IPS DF 6.9 (cell line): ENCODE results near the gene INPP5A.

Source experiments
- DNase-seq: peaks from one replicate; pipeline ENCODE4 v3.0.0-alpha.2; 2013; ENCODE audit warnings: low read depth, low spot score
- H3K27ac ChIP-seq: one replicate; pipeline ENCODE4 v1.5.1; 2013; ENCODE audit warnings: low read length, control low read depth
- H3K27me3 ChIP-seq: 2 replicates; pipeline ENCODE4 v1.6.1; 2013; ENCODE audit warnings: mild to moderate bottlenecking, low read length; ENCODE audit not compliant: control insufficient read depth, insufficient read depth
- H3K36me3 ChIP-seq: 2 replicates; pipeline ENCODE4 v1.6.1; 2013; ENCODE audit warnings: low read length; ENCODE audit not compliant: control insufficient read depth, insufficient read depth
- H3K4me1 ChIP-seq: 2 replicates; pipeline ENCODE4 v1.6.1; 2013; ENCODE audit warnings: low read length; ENCODE audit not compliant: control insufficient read depth, insufficient read depth
- H3K4me3 ChIP-seq: 2 replicates; pipeline ENCODE4 v1.5.1; 2013; ENCODE audit warnings: mild to moderate bottlenecking, low read length
- H3K9me3 ChIP-seq: 2 replicates; pipeline ENCODE4 v1.6.1; 2013; ENCODE audit warnings: low read length, inconsistent platforms; ENCODE audit not compliant: control insufficient read depth, insufficient read depth
- WGBS: extraction: QIAGEN DNeasy Blood & Tissue Kit; methylation state at CpG from one replicate; pipeline ENCODE4 v1.1.7; 2013; ENCODE audit warnings: mixed read lengths, missing lambda C conversion rate; ENCODE audit not compliant: insufficient read length, insufficient coverage; 5-methylcytosine and 5-hydroxymethylcytosine counted together

The INPP5A gene

DNA sequence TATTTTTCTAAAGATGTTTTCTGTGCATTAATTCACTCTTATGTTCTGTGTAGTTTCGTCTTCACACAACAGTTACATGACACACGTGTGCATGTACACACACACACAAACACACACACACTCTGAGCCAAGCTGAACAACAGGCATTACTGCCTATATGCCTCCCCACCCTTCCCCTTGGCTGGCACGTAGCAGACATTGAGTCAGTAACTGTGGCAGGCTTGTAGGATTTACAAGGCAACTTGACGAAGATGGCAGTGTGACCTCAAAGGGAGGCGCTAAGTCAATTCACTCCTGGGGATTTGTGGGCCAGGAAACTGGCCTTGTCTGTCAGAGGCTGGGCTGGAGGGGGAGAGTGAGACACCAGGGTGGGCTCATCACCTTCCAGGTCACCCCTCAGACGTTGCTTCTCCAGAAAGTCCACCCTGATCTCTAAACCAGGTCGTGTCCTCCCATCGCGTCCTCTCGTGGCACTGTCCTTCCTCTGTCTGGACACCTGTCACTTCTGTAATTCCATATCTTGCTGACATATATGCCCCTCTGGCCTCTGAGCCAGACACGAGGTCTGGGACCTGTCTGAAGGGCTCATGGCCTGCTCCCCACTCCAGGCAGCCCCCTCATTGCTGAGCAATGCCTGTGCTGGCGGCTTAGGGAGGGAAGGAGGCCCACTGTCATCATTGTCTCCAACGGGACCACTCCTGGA is 41.1 kb upstream of the INPP5A start:
- no peaks in the 10 kb centered on the region for H3K27me3 ChIP-seq
- no CpG with 5 or more reads among the region's 13 CpGs for WGBS
- no peaks in the 10 kb centered on the region for H3K9me3 ChIP-seq
- H3K27ac ChIP-seq = no peak overlapping the region
- no peaks in the 10 kb centered on the region for H3K4me1 ChIP-seq
- no peak for DNase-seq
- no peaks in the 10 kb centered on the region for H3K36me3 ChIP-seq
- H3K4me3 ChIP-seq = no peak overlapping the region

DNA sequence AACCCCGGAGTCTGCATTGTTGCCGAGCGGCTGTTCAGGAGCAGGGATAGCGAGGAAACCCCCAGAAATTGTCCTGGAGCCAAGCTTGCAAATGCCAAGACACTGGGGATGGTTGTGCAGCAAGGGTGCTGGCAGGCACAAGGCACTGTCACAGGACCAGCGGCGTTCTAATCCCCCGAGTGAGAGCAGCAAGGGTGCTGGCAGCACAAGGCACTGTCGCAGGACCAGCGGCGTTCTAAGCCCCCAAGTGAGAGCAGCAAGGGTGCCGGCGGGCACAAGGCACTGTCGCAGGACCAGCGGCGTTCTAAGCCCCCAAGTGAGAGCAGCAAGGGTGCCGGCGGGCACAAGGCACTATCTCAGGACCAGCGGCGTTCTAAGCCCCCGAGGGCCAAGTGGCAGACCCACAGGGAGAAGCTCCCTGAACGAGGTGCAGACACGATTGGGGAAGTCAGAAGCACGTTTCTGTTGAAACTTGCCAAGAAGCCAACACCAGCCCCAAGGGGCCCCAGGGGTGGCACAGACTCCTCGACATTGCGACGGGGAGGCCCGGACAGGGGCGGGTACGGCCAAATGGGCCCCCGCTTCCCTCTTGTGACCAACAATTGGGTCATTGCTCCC is 40.4 kb upstream of the INPP5A start:
- no peaks in the 10 kb centered on the region for H3K4me1 ChIP-seq
- no peaks in the 10 kb centered on the region for H3K27me3 ChIP-seq
- WGBS = no CpG with 5 or more reads among the region's 30 CpGs
- no peak overlapping the region for H3K4me3 ChIP-seq
- H3K36me3 ChIP-seq = no peaks in the 10 kb centered on the region
- H3K9me3 ChIP-seq = no peaks in the 10 kb centered on the region
- DNase-seq = no peak
- no peak overlapping the region for H3K27ac ChIP-seq

GRCh38 chr10:132497861-132498561 is 39.6 kb upstream of the INPP5A start:
- Histone ChIP-seq H3K4me3 (no peak overlapping the region), H3K27ac (no peak overlapping the region), H3K36me3 (no peaks in the 10 kb centered on the region), H3K9me3 (no peaks in the 10 kb centered on the region), H3K27me3 (no peaks in the 10 kb centered on the region), H3K4me1 (no peaks in the 10 kb centered on the region)
- no CpG with 5 or more reads among the region's 17 CpGs for WGBS
- DNase-seq = no peak

- Histone ChIP-seq H3K4me1 (no peaks in the 10 kb centered on the region), H3K4me3 (no peak overlapping the region), H3K27me3 (no peaks in the 10 kb centered on the region), H3K27ac (no peak overlapping the region), H3K9me3 (no peaks in the 10 kb centered on the region), H3K36me3 (no peaks in the 10 kb centered on the region)
- WGBS = no CpG with 5 or more reads among the region's 15 CpGs
- no peak for DNase-seq
Observed at GRCh38 chr10:132498562-132499366, 38.8 kb upstream of the INPP5A start.

DNA sequence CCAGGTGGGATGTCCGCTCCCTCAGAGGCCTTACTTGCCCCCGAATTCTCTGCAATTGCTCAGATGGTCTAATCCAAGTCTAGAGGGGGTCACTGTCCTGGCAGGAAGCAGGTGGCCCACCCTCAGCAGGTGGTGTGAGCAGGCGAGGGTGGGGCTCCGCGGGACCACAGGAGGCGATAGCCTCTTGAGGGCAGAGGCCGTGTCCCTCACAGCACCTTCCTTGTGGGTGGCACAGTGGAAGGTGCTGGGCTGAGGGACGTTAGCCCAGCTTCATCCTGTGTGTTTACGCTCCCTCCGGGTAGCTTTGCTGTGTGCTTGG is 38.3 kb upstream of the INPP5A start:
- Histone ChIP-seq H3K27me3 (no peaks in the 10 kb centered on the region), H3K4me1 (no peaks in the 10 kb centered on the region), H3K27ac (no peak overlapping the region), H3K9me3 (no peaks in the 10 kb centered on the region), H3K36me3 (no peaks in the 10 kb centered on the region), H3K4me3 (no peak overlapping the region)
- no peak for DNase-seq
- no CpG with 5 or more reads among the region's 10 CpGs for WGBS

DNA sequence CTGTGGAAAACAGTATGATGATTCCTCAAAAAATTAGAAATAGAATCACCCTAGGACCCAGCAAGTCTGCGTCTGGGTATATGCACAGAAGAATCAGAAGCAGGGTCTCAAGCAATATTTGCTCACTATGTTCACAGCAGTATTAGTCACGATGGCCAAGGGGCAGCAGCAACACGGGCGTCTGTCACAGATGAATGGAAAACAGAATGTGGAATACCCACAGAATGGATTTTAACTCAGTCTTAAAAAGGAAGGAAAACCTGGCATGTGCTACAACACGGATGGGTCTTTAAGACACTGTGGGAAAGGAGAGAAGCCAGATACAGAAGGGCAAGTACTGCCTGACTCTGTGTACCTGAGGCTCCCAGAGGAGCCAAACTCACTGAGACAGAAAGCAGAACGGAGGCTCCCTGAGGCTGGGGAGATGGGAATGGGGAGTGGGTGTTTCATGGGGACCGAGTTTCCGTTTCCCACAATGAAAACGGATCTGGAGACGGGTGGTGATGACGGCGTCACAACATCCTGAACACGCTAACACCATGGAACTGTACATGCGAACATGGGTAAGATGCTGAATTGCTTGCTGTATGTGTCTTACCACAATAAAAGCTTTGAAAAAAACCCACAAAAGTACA is 36.7 kb upstream of the INPP5A start:
- no peak for DNase-seq
- H3K27ac ChIP-seq = no peak overlapping the region
- no peak overlapping the region for H3K4me3 ChIP-seq
- no peaks in the 10 kb centered on the region for H3K36me3 ChIP-seq
- no peaks in the 10 kb centered on the region for H3K27me3 ChIP-seq
- no peaks in the 10 kb centered on the region for H3K4me1 ChIP-seq
- WGBS = no CpG with 5 or more reads among the region's 14 CpGs
- H3K9me3 ChIP-seq = no peaks in the 10 kb centered on the region

- H3K9me3 ChIP-seq = no peaks in the 10 kb centered on the region
- H3K4me3 ChIP-seq = no peak overlapping the region
- no peak overlapping the region for H3K27ac ChIP-seq
- no CpG with 5 or more reads among the region's 32 CpGs for WGBS
- no peaks in the 10 kb centered on the region for H3K27me3 ChIP-seq
- DNase-seq = no peak
- no peaks in the 10 kb centered on the region for H3K4me1 ChIP-seq
- no peaks in the 10 kb centered on the region for H3K36me3 ChIP-seq
Observed at GRCh38 chr10:132502544-132503300, 34.9 kb upstream of the INPP5A start.

DNA sequence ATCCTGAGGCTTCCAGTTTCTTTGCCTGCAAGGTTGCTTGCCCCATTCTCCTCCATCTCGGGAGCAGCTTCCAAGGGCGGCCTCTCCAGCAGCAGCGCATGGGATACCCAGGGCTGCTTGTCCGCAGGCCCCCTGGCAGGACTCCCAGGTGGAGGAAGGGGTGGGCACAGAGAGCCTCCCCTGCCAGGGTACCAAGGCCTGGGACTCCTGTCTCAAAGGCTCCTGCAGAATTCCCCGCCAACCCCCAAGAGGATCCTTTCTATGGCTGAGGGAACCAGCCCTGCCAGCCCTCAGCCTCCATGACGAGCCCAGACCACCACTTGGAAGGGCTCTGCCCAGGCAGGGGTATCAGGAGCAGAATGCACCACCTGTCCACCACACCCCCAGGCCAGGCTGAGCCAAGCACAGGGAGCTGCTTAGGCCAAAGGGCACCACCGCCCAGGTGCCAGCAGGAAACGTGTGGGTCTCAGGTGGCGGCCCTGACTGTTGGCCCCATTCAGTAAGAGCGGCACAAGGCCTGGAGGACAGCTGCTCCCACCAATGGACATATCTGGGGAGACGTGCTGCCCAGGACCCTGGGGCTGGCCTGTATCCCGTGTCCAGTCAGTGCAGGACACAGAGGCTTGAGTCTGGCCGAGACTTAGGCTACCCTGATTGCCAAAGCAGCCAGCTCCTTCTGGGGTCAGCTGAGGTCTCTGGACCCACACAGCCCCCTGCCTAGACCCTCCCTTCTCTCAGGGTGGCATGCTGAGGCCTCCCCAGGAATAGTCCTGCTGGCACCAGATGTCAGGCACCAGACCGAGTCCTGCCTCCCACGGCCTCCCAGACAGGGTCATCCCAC is 33.8 kb upstream of the INPP5A start:
- Histone ChIP-seq H3K9me3 (no peaks in the 10 kb centered on the region), H3K4me1 (no peaks in the 10 kb centered on the region), H3K27me3 (no peaks in the 10 kb centered on the region), H3K27ac (no peak overlapping the region), H3K36me3 (no peaks in the 10 kb centered on the region), H3K4me3 (no peak overlapping the region)
- WGBS = no CpG with 5 or more reads among the region's 15 CpGs
- DNase-seq = no peak

DNA sequence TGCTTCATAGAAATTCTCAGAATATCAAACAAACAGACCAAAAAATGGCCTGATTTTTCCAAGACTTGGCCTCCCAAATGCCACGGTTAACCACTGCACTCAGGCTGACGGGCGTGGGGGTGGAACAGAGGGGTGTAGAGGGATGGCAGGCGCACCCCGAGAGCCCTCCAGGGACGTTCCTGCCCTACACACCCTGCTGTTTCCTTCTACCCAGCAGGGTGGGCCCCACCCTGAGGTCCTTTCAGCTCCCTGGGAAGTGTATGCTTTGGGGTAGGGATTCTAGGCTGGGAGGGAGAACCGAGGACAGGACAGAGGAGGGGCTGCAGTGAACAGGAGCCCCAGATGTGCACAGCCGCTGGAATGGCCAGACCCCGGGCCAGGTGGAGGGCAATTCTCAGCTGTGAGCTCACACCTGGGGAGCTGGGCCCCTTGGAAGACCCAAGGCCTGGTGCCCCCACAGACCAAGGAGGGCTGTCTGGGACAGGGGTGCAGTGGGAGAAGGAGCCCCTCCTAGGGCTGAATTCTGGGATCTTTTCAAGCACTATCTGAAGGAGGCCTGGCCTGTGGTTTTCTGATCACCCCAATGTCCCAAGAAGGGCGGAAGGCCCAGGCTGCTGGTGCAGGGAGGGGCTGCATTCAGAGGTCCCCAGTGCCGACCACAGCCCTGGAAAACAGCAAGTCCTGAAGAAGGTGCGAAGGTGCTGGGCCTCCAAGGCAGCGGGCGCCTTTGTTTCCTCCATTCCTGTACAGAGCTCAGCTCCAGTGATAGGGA is 32.9 kb upstream of the INPP5A start:
- no peaks in the 10 kb centered on the region for H3K36me3 ChIP-seq
- no CpG with 5 or more reads among the region's 14 CpGs for WGBS
- no peaks in the 10 kb centered on the region for H3K27me3 ChIP-seq
- no peaks in the 10 kb centered on the region for H3K4me1 ChIP-seq
- DNase-seq = no peak
- no peaks in the 10 kb centered on the region for H3K9me3 ChIP-seq
- no peak overlapping the region for H3K4me3 ChIP-seq
- H3K27ac ChIP-seq = no peak overlapping the region
